ENCODE results near the gene ARIH2.

DNA sequence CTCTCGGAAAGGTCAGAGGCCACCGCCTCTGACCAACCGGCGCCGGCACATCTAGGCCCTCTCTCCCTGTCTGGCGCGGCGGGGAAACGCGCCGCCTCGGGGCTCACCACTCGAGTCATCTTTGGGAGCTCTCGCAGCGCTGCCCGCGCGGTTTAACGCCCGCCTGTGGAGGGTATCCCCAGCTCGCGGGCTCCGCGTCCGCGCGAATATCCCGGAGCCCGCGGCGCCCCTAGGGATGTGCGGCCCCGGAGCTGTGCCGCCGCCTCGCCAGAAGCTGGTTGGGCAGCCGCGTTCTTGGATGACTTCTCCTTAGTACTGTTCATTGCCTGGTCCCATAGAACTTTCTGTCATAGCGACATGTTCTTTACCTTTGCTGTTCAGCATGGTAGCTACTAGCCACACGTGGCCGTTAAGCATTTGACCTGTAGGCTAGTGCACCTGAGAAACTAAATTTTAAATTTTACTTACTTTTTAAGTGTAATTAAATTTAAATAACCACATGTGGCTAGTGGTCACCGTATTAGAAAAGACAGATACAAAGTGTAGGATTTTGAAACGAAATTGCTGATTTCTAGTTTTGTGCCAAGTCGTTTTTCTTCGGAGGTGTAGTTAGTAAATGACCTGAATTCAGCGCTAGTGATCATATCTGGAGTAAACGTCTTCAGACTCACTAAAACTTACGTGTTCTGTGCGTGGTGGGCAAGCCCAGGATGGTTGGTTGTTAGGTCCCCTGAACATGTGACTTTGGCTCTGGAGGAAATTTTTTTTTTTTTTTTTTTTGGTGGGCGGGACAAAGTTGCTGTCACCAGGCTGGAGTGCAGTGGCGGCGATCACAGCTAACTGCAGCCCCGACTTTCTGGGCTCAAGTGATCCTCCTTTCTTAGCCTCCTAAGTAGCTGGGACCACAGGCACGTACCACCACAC is 835 bp downstream of the ARIH2 start:
- TF ChIP-seq, protein P1, sequence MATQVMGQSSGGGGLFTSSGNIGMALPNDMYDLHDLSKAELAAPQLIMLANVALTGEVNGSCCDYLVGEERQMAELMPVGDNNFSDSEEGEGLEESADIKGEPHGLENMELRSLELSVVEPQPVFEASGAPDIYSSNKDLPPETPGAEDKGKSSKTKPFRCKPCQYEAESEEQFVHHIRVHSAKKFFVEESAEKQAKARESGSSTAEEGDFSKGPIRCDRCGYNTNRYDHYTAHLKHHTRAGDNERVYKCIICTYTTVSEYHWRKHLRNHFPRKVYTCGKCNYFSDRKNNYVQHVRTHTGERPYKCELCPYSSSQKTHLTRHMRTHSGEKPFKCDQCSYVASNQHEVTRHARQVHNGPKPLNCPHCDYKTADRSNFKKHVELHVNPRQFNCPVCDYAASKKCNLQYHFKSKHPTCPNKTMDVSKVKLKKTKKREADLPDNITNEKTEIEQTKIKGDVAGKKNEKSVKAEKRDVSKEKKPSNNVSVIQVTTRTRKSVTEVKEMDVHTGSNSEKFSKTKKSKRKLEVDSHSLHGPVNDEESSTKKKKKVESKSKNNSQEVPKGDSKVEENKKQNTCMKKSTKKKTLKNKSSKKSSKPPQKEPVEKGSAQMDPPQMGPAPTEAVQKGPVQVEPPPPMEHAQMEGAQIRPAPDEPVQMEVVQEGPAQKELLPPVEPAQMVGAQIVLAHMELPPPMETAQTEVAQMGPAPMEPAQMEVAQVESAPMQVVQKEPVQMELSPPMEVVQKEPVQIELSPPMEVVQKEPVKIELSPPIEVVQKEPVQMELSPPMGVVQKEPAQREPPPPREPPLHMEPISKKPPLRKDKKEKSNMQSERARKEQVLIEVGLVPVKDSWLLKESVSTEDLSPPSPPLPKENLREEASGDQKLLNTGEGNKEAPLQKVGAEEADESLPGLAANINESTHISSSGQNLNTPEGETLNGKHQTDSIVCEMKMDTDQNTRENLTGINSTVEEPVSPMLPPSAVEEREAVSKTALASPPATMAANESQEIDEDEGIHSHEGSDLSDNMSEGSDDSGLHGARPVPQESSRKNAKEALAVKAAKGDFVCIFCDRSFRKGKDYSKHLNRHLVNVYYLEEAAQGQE (IDR thresholded peaks at IDR 0.05; ENCODE audit: low read depth): no peak
- no peak for TF ChIP-seq CREB1 (IDR thresholded peaks at IDR 0.05; ENCODE audit: low read depth)
- no peak for TF ChIP-seq EGR1 (IDR thresholded peaks at IDR 0.05)
- TF ChIP-seq EP300 (IDR thresholded peaks at IDR 0.05; ENCODE audit: borderline replicate concordance): no peak
- TF ChIP-seq FOXM1 (IDR thresholded peaks at IDR 0.05; ENCODE audit: borderline replicate concordance, low read depth): no peak

Measured in Ishikawa (cell line).